Smooth muscle cell (in vitro differentiated cells): ENCODE data around the gene NCOA7. TPM values are rescaled to one million over a fixed set of nuclear protein-coding genes. Genes with fewer than 3 reads are reported as not detected.
"Not testable (repeated sequence)": the region's sequence is repeated elsewhere in the genome, so short reads cannot be mapped to it uniquely, and the experiment has no call there.

Experiments used
- DNase-seq: peaks from one replicate; lab custom pipeline; 2025; ENCODE audit not compliant: unreplicated experiment; lab: John Stamatoyannopoulos, UW
- H2AFZ ChIP-seq: fragments of 200-600 bp; sonication (generic); 2 replicates; pipeline ENCODE4 v1.6.0; 2016; ENCODE audit warnings: antibody characterized with exemption, low read depth, mild to moderate bottlenecking
- H3F3A ChIP-seq: fragments of 200-600 bp; sonication (generic); 2 replicates; pipeline ENCODE4 v1.6.0; 2017; ENCODE audit warnings: antibody characterized with exemption, low read depth
- H3K27ac ChIP-seq: fragments of 200-600 bp; sonication (generic); 2 replicates; pipeline ENCODE4 v1.5.1; 2016; ENCODE audit warnings: low read depth, mild to moderate bottlenecking
- H3K27me3 ChIP-seq: fragments of 200-600 bp; sonication (generic); 2 replicates; pipeline ENCODE4 v1.6.1; 2016; ENCODE audit warnings: low read depth, mild to moderate bottlenecking
- H3K36me3 ChIP-seq: fragments of 200-600 bp; sonication (generic); 2 replicates; pipeline ENCODE4 v1.5.1; 2016; ENCODE audit warnings: low read depth
- H3K4me1 ChIP-seq: fragments of 200-600 bp; sonication (generic); 2 replicates; pipeline ENCODE4 v1.5.1; 2016; ENCODE audit warnings: low read depth
- H3K4me2 ChIP-seq: fragments of 200-600 bp; sonication (generic); 2 replicates; pipeline ENCODE4 v1.6.0; 2016; ENCODE audit warnings: mild to moderate bottlenecking
- H3K4me3 ChIP-seq: fragments of 200-600 bp; sonication (generic); 2 replicates; pipeline ENCODE4 v1.5.1; 2016; ENCODE audit warnings: mild to moderate bottlenecking
- H3K79me2 ChIP-seq: fragments of 200-600 bp; sonication (generic); 2 replicates; pipeline ENCODE4 v1.6.0; 2016; ENCODE audit warnings: low read depth, mild to moderate bottlenecking
- H3K9ac ChIP-seq: fragments of 200-600 bp; sonication (generic); 2 replicates; pipeline ENCODE4 v1.6.0; 2016; ENCODE audit warnings: low read depth
- H3K9me3 ChIP-seq: fragments of 200-600 bp; sonication (generic); replicated peaks from 2 replicates; pipeline ENCODE4 v1.5.1; 2016; ENCODE audit warnings: low read depth
- H4K20me1 ChIP-seq: fragments of 200-600 bp; sonication (generic); 2 replicates; pipeline ENCODE4 v1.6.0; 2016; ENCODE audit warnings: low read depth
- CTCF ChIP-seq: fragments of 200-600 bp; sonication (generic); IDR thresholded peaks from 2 replicates; pipeline ENCODE4 v1.5.1; 2017; ENCODE audit warnings: borderline replicate concordance, mild to moderate bottlenecking, antibody characterized with exemption; ENCODE audit not compliant: insufficient read depth, poor library complexity, severe bottlenecking
- WGBS: methylation state at CpG from one replicate; pipeline ENCODE4 v1.1.7; 2016; ENCODE audit warnings: low lambda C conversion rate; 5-methylcytosine and 5-hydroxymethylcytosine counted together
- polyA plus RNA-seq: library from polyadenylated mRNA; unstranded; fragments of >200 nt; fragmentation: Nextera tagmentation; extraction: Ambion mirVana; gene quantifications from 2 replicates; pipeline ENCODE4 v1.2.1, GENCODE V29; 2016
- total RNA-seq: library from RNA; depleted of rRNA; stranded (reverse); fragments of >200 nt; gene quantifications from 2 replicates; pipeline ENCODE4 v1.2.3, GENCODE V29; 2014

The NCOA7 gene
- total and polyA plus RNA-seq, 2 experiments from 2014 or later = 38.1 to 44.0 TPM

DNA sequence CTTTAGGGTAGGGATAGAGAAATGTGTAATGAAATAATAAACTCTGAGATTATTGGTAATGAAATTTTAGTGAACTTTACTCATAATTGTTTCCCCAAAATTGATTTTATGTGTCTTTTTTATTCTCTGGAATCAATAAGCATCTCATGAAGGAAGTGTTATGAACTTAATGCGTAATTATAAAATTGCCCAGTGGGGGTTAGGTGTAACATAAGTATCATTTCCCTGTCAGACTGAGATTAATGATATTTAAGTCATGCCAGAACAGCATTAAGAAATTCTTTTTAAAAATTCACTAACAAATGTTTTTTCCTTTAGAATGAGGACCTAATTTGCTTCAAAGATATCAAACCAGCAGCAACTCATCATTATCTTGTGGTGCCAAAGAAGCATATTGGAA, 175.8 kb downstream of the NCOA7 start:
- no peak overlapping the region for H2AFZ ChIP-seq
- H3K79me2 ChIP-seq = peaks cover 17% of the 10 kb centered on the region
- H3K36me3 ChIP-seq = peaks cover 11% of the 10 kb centered on the region
- no peaks in the 10 kb centered on the region for H3F3A ChIP-seq
- H3K4me2 ChIP-seq = no peak overlapping the region
- no peak for TF ChIP-seq CTCF
- no peak overlapping the region for H3K4me3 ChIP-seq
- no peaks in the 10 kb centered on the region for H3K4me1 ChIP-seq
- H3K27me3 ChIP-seq = no peaks in the 10 kb centered on the region
- H3K9ac ChIP-seq = no peak overlapping the region
- H4K20me1 ChIP-seq = no peaks in the 10 kb centered on the region
- no peak overlapping the region for H3K27ac ChIP-seq
- H3K9me3 ChIP-seq = no peaks in the 10 kb centered on the region
- DNase-seq = no peak
- WGBS = 97% methylated on average over 1 of the region's 1 CpG

- Histone ChIP-seq H3K9ac (no peak overlapping the region), H3K36me3 (peaks cover 11% of the 10 kb centered on the region), H4K20me1 (no peaks in the 10 kb centered on the region), H3F3A (no peaks in the 10 kb centered on the region), H3K9me3 (no peaks in the 10 kb centered on the region), H3K4me2 (no peak overlapping the region), H2AFZ (no peak overlapping the region), H3K79me2 (peaks cover 9% of the 10 kb centered on the region), H3K27ac (no peak overlapping the region), H3K4me1 (no peaks in the 10 kb centered on the region), H3K4me3 (no peak overlapping the region), H3K27me3 (no peaks in the 10 kb centered on the region)
- no peak for DNase-seq
- TF ChIP-seq CTCF = no peak
- WGBS = 93% methylated on average over 2 of the region's 2 CpGs
Measured at GRCh38 chr6:125968493-125968892, 177.7 kb downstream of the NCOA7 start.

DNA sequence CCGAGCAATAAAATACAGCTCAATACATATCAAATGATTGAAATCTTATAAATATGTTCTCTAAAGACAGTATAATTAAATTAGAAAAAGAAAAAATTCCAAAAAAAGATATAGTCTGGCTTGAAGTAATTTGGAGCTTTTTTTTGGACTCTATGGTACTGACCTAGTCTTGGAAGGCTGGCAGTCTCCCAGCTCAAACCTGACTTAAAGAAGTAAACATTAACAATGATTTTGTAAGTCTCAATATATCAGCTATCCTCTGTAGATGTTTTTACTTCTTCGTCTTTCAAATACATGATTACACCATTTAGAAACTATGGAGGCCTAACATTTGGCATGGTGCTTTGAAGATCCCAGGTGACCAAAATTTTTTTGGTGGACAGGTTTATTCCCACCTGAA, 180.0 kb downstream of the NCOA7 start:
- Histone ChIP-seq H3K4me1 (no peaks in the 10 kb centered on the region), H3F3A (no peaks in the 10 kb centered on the region), H3K9me3 (no peaks in the 10 kb centered on the region), H4K20me1 (no peaks in the 10 kb centered on the region), H3K36me3 (peaks cover 11% of the 10 kb centered on the region), H3K79me2 (peaks cover under 1% of the 10 kb centered on the region), H3K27me3 (no peaks in the 10 kb centered on the region), H3K4me2 (no peak overlapping the region), H2AFZ (no peak overlapping the region), H3K4me3 (no peak overlapping the region), H3K9ac (no peak overlapping the region), H3K27ac (no peak overlapping the region)
- WGBS = 98% methylated on average over 2 of the region's 2 CpGs
- TF ChIP-seq CTCF = no peak
- no peak for DNase-seq

DNA sequence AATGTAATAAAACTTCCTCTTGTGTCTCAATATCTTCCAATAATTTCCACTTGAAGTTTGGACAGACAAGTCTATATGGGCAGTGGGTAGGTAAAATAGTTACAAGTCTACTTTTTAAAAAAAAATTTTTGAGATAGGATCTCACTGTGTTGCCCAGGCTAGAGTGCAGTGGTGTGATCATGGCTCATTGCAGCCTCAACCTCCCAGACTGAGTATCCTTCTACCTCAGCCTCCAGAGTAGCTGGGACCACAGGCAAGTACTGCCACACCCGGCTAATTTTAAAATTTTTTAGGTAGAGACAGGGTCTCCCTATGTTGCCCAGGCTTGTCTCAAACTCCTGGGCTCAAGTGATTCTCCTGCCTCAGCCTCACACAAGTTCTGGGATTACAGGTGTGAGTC, 181.7 kb downstream of the NCOA7 start:
- H3K9ac ChIP-seq, H3K9me3 ChIP-seq, H2AFZ ChIP-seq, H3K4me1 ChIP-seq, H3F3A ChIP-seq, H3K4me2 ChIP-seq, H3K79me2 ChIP-seq, H3K27me3 ChIP-seq, H3K4me3 ChIP-seq, DNase-seq, H3K27ac ChIP-seq, H4K20me1 ChIP-seq: not testable (repeated sequence)
- H3K36me3 ChIP-seq = peaks cover 11% of the 10 kb centered on the region
- 100% methylated on average over 1 of the region's 1 CpG for whole genome bisulfite sequencing
